Stimulated activated CD4-positive, alpha-beta T cell treated with anti-CD3 and anti-CD28 coated beads, Interleukin-2, amount 100 ng/mL, for 48 hours (primary cell): ENCODE results near the gene MAGI1.
"Not testable (repeated sequence)": the region's sequence is repeated elsewhere in the genome, so short reads cannot be mapped to it uniquely, and the experiment has no call there.

Experiments
- DNase-seq, 2 donors: peaks; one replicate each; pipeline ENCODE4 v3.0.0-alpha.2; 2020

Gene MAGI1

GRCh38 chr3:65575376-65575840 is 463.3 kb downstream of the MAGI1 start:
- no peak for DNase-seq

- no peak for DNase-seq
Observed at GRCh38 chr3:65573548-65574116, 465.1 kb downstream of the MAGI1 start.

GRCh38 chr3:65572175-65572777 is 466.4 kb downstream of the MAGI1 start:
- no peak for DNase-seq

DNA sequence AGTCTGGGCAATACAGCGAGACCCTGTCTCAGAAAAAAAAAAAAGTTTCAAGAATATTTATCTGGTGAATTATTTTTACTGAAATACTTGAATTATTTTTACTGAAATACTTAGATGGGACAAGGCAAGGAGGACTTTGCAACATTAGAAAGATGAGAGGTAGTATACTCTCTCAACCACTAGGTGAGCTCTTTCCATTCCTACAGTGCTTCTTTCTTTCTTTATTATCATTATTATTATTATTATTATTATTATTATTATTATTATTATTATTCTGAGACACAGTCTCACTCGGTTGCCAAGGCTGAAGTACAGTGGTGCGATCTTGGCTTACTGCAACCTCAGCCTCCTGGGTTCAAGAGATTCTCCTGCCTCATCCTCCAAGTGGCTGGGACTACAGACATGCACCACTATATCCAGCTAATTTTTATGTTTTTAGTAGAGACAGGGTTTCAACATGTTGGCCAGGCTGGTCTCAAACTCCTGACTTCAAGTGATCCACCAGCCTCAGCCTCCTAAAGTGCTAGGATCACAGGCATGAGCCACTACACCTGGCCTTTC is 468.8 kb downstream of the MAGI1 start:
- no peak for DNase-seq

DNA sequence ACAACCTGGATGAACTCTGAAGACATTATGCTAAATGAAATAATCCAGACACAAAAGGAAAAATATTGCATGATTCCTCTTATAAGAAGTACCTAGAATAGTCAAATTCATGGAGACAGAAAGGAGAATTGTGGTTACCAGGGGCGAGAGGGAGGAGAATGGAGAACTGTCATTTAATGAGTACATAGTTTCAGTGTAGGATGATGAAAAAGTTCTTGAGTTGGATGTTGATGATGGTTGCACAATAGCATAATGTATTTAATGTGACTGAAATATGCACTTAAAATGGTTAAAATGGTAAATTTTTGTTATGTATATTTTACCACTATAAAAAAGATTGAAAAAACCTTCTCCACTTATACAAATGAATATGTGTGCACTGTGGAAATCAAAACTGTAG is 469.6 kb downstream of the MAGI1 start:
- DNase-seq, result no peak

DNA sequence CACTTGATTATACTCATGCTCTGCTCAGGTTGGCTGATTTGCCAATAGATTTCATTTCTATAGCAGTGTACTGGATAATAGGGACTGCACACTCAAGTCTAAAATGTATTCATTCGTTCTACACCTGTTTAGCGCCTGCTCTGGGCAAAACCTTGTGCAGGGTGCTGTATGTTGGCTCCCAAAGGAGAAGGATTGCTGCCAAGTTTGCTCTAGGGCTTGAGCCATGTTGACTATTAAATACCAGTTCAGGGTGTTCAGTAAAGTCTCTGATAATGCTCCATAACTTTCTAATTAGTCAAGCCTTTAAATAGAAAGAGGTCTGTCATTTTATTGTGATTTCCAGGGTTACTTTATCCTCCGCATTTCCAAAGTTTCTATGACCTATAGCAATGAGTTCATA is 470.2 kb downstream of the MAGI1 start:
- DNase-seq, result no peak

- DNase-seq, result not testable (repeated sequence)
Observed at GRCh38 chr3:65565744-65566143, 473.0 kb downstream of the MAGI1 start.

DNA sequence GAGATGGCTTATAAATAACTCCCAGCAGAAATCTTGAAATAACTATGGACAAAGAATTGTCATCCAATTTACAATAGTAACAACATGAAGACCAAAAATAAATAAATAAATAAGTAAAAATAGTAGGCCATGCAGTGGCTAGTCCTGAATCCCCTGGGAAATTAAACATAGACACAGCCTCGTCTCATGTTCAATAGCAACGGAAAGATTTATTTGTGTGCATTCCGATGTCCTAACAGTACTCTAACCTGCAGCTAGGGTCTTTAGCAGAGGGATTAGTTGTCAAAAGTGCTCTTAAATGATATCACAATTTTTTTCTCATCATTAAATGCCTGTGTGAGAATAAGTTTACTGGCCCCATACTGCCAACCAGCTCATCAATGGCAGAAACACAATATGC is 474.2 kb downstream of the MAGI1 start:
- no peak for DNase-seq

GRCh38 chr3:65563861-65564260 is 474.9 kb downstream of the MAGI1 start:
- no peak for DNase-seq

GRCh38 chr3:65562447-65562846 is 476.3 kb downstream of the MAGI1 start:
- DNase-seq, result no peak

DNA sequence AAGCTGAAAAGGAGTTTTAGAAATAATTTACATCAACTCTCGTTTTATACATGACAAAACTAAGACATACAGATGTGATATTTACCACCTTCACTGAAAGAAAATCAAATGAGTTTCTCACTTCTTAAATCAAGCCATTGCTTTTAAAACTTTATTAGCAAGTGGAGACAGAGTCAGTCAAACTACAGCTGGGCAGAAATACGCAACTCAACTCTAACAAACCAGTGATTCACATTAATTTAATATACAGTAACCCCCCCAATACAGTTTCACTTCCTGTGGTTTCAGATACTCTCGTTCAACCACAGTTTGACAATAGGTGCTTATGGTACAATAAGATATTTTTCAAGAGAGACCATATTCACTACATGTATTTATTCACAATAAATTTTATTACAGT is 477.1 kb downstream of the MAGI1 start:
- no peak for DNase-seq

GRCh38 chr3:65560901-65561300 is 477.8 kb downstream of the MAGI1 start:
- DNase-seq, result no peak

DNA sequence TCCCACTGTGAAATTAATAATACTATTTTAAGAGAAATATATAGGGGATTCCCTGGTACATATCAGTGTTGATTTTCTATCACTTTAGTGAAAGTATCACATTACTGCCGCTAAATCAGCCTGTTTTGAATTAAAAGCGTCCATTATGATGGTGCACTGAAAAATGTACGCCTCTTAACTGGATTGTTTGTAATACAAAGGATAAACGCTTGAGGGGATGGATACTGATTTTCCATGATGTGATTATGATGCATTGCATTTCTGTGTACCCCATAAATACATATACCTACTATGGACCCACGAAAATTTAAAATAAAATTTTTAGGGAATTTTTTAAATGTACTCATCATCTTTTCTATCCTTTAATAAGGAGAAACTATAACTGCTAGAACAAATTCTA is 478.6 kb downstream of the MAGI1 start:
- no peak for DNase-seq

- DNase-seq, result no peak
Observed at GRCh38 chr3:65559643-65560042, 479.1 kb downstream of the MAGI1 start.

DNA sequence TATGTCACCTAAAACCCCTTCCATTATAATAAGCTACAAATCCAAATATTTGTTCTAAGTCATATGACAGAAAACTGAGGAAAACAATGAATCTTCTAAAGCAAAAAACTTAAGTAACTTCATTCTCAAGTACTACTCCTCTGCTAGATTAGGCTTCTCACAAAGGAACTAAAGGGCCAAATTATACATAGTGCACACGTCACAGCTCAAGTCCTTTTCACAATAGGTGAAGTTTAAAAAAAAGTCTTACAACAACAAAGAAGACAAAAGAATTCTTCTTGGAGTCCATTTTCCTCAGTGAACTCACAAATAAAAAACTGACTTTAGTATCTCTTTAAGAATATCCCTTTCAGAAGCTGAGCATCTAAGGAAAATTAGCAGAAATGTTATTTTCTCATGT is 479.9 kb downstream of the MAGI1 start:
- no peak for DNase-seq

DNA sequence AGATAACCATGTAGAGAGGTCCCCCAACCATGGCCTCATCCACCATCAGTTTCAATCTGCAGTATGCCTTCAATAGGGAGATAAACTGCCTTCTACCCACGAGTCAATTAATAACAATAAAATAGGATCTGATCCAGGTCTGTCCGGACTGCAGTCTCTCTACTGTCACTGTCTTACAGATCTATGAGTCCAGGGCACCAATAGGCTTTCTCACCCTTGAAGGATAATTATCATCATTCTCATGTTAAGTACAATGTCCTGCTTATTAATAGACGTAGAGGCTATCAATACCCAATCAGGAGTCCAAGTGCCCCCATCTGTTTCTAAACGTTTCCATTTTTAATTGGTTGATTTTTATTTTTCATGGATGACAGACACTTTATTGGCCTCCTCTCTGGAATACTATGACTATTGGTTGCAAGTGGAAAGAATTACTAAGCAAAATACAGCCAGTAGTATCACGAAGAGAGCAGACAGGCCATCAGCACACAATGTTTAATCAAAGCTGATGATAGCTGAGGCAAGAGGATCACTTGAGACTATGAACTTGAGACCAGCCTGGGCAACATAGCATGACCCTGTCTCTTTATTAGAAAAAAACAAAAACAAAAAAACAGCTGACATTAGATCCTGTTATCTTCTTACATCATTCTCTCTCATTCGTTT is 480.7 kb downstream of the MAGI1 start:
- no peak for DNase-seq

GRCh38 chr3:65556934-65557577 is 481.7 kb downstream of the MAGI1 start:
- DNase-seq, result no peak

DNA sequence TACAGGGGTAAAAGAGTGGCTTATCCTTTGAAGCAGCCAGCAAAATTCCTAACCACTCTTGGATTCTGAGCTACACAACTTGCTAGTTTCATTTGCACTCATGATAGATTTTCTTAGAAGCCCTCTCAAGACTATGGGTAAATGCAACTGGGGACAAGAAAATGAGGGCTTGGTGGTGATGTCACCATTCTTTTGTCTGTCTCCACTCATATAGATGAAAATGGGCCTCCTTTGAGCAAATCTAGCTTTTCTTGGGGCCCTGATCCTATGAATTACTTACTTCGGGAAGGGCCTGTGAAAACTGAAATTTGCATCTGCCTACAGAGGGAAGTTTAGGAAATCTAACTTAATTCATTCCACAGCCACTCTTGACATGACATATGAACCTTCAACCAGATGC is 486.3 kb downstream of the MAGI1 start:
- DNase-seq, result no peak

GRCh38 chr3:65551945-65552344 is 486.8 kb downstream of the MAGI1 start:
- no peak for DNase-seq

- DNase-seq, result no peak
Observed at GRCh38 chr3:65550137-65550536, 488.6 kb downstream of the MAGI1 start.

DNA sequence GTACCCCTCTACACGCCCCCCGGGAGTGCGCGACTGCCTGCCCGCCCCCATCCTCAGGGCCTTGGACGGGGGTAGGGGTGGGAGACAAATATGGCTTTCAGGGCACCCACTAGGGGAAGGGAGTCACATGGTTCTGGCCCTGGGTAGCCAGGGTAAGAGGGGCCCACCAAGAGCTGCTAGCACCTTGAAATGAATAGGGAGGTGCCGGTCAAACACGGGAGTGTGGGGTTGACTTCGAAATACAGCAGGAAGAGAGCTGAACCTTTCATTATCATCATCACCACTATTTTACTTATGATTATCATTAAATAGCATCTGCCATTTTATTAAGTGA is 489.1 kb downstream of the MAGI1 start:
- DNase-seq, result no peak

DNA sequence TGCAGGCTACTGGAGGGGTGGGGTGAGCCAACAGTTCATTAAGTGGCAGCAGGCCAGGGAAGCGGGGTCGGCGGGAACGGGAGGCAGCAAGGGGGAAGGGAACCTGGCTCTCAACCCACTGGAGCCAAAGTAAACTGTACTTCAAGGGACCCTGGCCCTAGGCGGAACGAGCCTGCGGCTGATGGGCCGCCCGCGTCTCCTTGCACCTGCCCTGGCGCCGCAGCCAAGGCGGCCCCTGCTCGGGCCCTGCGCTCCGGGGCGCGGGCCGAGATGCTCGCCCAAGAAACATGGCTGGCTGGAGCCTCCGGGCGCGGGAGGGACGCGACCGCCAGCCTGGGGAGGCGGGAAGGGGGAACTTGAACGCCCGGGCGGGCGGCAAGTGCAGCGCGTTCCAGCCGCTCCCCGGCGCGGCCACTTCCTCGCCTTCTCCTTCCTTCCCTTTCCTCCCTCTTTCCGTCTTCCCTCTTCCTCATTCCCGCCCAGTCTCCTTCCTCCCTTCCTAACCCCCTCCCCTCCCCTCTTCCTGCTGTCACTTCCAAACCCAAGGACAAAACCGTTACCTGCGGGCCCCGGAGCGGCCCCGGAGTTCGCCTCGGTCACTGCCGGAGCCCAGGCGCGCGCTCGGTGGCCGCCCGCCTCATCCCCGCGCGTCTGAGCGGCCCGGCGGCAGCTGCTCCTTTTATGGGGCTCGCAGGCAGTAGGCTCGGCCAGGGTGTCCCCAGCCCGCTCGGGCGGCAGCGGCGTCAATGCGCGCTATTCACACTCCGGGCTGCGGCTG is 489.7 kb downstream of the MAGI1 start:
- no peak for DNase-seq

DNA sequence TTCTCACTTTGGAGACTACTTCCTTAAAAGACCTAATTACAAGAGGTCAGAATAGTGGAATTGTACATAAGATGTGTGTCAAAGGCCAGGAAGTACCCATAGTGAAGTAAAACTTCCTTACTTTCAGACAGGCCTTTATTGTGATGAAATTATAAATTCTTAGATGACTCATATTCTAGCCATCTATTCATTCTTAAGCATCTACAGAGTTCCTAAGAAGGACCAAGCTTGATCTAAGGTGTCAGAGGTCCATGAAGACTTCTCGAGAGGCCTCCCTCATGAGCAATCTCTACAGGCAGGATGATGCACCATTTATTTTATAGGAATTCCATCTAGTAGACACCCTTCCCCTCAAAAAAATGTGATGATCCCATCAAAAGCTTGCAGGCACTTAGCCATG is 493.3 kb downstream of the MAGI1 start:
- no peak for DNase-seq
